G401 (cell line): ENCODE data around the gene DHRSX. TPM values are rescaled to one million over a fixed set of nuclear protein-coding genes. Genes with fewer than 3 reads are reported as not detected.

Experiments used
- DNase-seq: peaks from one replicate; pipeline ENCODE4 v3.0.0-alpha.2; 2015; ENCODE audit warnings: low spot score
- in situ Hi-C: cut with HindIII; loops from 2 replicates; pipeline ENCODE4 v1.10.0; 2016; ENCODE audit warnings: low sequenced_read_pairs, mixed read lengths
- total RNA-seq: library from RNA; depleted of rRNA; stranded (reverse); fragments of >200 nt; shearing (Covaris generic); gene quantifications from 2 replicates; pipeline ENCODE4 v1.2.3, GENCODE V29; 2014

The DHRSX gene
- total RNA-seq, 1 experiment from 2014 or later: 12.9 TPM

- DNase-seq: no peak
- in situ Hi-C loops: no loop called here
Measured at GRCh38 chrX:2345562-2345961, 155.2 kb downstream of the DHRSX start.

- DNase-seq: no peak
- in situ Hi-C loops: no loop called here
Measured at GRCh38 chrX:2343413-2343812, 157.4 kb downstream of the DHRSX start.

GRCh38 chrX:2342874-2343273 lies 157.9 kb downstream of the DHRSX start:
- DNase-seq: no peak
- in situ Hi-C loops: no loop called here

GRCh38 chrX:2342281-2342688 lies 158.5 kb downstream of the DHRSX start:
- DNase-seq: no peak
- in situ Hi-C loops: no loop called here

GRCh38 chrX:2340991-2341390 lies 159.8 kb downstream of the DHRSX start:
- DNase-seq: no peak
- in situ Hi-C loops: no loop called here

- in situ Hi-C loops: no loop called here
- DNase-seq: no peak
Measured at GRCh38 chrX:2336181-2336580, 164.6 kb downstream of the DHRSX start.

GRCh38 chrX:2334237-2334636 lies 166.5 kb downstream of the DHRSX start:
- in situ Hi-C loops: no loop called here
- no peak for DNase-seq

- in situ Hi-C loops: no loop called here
- no peak for DNase-seq
Measured at GRCh38 chrX:2332252-2332651, 168.5 kb downstream of the DHRSX start.

GRCh38 chrX:2330910-2331309 lies 169.9 kb downstream of the DHRSX start:
- in situ Hi-C loops: no loop called here
- no peak for DNase-seq

- DNase-seq: no peak
- in situ Hi-C loops: no loop called here
Measured at GRCh38 chrX:2330487-2330886, 170.3 kb downstream of the DHRSX start.

GRCh38 chrX:2327423-2327822 lies 173.4 kb downstream of the DHRSX start:
- in situ Hi-C loops: no loop called here
- DNase-seq: no peak

GRCh38 chrX:2325076-2325784 lies 175.5 kb downstream of the DHRSX start:
- DNase-seq: peak; percentile 83
- in situ Hi-C loops: no loop called here

GRCh38 chrX:2324151-2324550 lies 176.6 kb downstream of the DHRSX start:
- DNase-seq: no peak
- in situ Hi-C loops: no loop called here

- no peak for DNase-seq
- in situ Hi-C loops: no loop called here
Measured at GRCh38 chrX:2321411-2321810, 179.4 kb downstream of the DHRSX start.

GRCh38 chrX:2320580-2321327 lies 180.0 kb downstream of the DHRSX start:
- in situ Hi-C loops: no loop called here
- no peak for DNase-seq

GRCh38 chrX:2320089-2320488 lies 180.7 kb downstream of the DHRSX start:
- in situ Hi-C loops: no loop called here
- no peak for DNase-seq

- in situ Hi-C loops: no loop called here
- DNase-seq: no peak
Measured at GRCh38 chrX:2318371-2318770, 182.4 kb downstream of the DHRSX start.

GRCh38 chrX:2317527-2318055 lies 183.2 kb downstream of the DHRSX start:
- DNase-seq: no peak
- in situ Hi-C loops: no loop called here

GRCh38 chrX:2316534-2316933 lies 184.2 kb downstream of the DHRSX start:
- no peak for DNase-seq
- in situ Hi-C loops: no loop called here

- in situ Hi-C loops: no loop called here
- DNase-seq: no peak
Measured at GRCh38 chrX:2315434-2315833, 185.3 kb downstream of the DHRSX start.
